Ovary (tissue), 9 donors: ENCODE data around the gene DIP2C. TPM values are rescaled to one million over a fixed set of nuclear protein-coding genes. Genes with fewer than 3 reads are reported as not detected.

ENCODE experiments used
- DNase-seq, 5 donors: peaks; one replicate each; pipeline ENCODE4 v3.0.0-alpha.2; 2019 to 2020
- H3K27ac ChIP-seq, 2 donors: fragments of 200-600 bp; one replicate each; pipeline versions ENCODE4 v1.5.1 to v1.8.0; 2019 to 2022
- H3K27me3 ChIP-seq: fragments of 200-600 bp; one replicate; pipeline ENCODE4 v1.8.0; 2022
- H3K36me3 ChIP-seq: fragments of 200-600 bp; sonication (generic); one replicate; pipeline ENCODE4 v1.5.1; 2019
- H3K4me1 ChIP-seq: one replicate; pipeline ENCODE4 v1.8.1; 2013; ENCODE audit warnings: mild to moderate bottlenecking, moderate library complexity; ENCODE audit not compliant: insufficient read depth
- H3K4me3 ChIP-seq: fragments of 200-600 bp; sonication (generic); one replicate; pipeline ENCODE4 v1.5.1; 2017
- H3K9me3 ChIP-seq, 2 donors: fragments of 200-600 bp in 1 of 2; sonication (generic) in 1 of 2; one replicate each; pipeline versions ENCODE4 v1.5.1 to v1.8.1; 2013 to 2019; ENCODE audit warnings: mild to moderate bottlenecking in 1 of 2, moderate library complexity in 1 of 2
- EP300 ChIP-seq: sonication (generic); formaldehyde crosslinking; IDR thresholded peaks from one replicate; pipeline ENCODE4 v1.6.1; 2017; ENCODE audit warnings: antibody characterized with exemption
- POLR2A ChIP-seq: fragments of 450-650 bp; IDR thresholded peaks from one replicate; pipeline ENCODE4 v1.6.1; 2017; ENCODE audit warnings: antibody characterized with exemption, mild to moderate bottlenecking, moderate library complexity
- WGBS, 3 donors: extraction: QIAGEN DNeasy Blood & Tissue Kit in 1 of 3; methylation state at CpG; one replicate each; pipeline versions ENCODE4 v1.1.5 to v1.1.7; 2013 to 2017; 5-methylcytosine and 5-hydroxymethylcytosine counted together
- intact Hi-C, 4 donors: fragments of 100-400 bp; cut with DNase I; formaldehyde crosslinking; loops; one replicate each; pipeline versions ENCODE4 v1.11.0 to v1.15.1; 2022 to 2023
- polyA plus RNA-seq, 2 donors: library from polyadenylated mRNA; stranded (reverse); fragments of 200-250 nt in 1 of 2; fragments of 350-450 nt in 1 of 2; fragmentation: Illumina TruSeq in 1 of 2; extraction: RNeasy Lipid Tissue Mini Kit (QIAGEN cat#74804) in 1 of 2; gene quantifications; one replicate each; pipeline ENCODE4 v1.2.3, GENCODE V29; 2013 to 2014
- total RNA-seq, 7 donors: library from RNA; depleted of rRNA in 2 of 7; stranded (reverse); fragments of >200 nt in 2 of 7; fragmentation: NEBNext Ultra II Directional in 3 of 7; extraction: Animal tissue kit (Norgen Biotek cat#: 25700) in 3 of 7; gene quantifications; one replicate each; pipeline versions ENCODE4 v1.1.0 to v1.2.4, GENCODE V29; 2016 to 2023
- TF ChIP-seq, protein P1 (sequence below), 3 donors: fragments of 450-650 bp in 2 of 3; fragments of 200-600 bp in 1 of 3; IDR thresholded peaks; one replicate each; pipeline versions ENCODE4 v1.5.1 to v1.8.0; 2016 to 2022; ENCODE audit warnings: antibody characterized with exemption in 3 of 3, mild to moderate bottlenecking in 1 of 3
- donor health status: DM: no; HTN: no; CAD: no; lungs with moderate emphysema.
- donor health status: DM: no; HTN: no; CAD: no.
- donor health status: Bipolar disorder and iron deficiency.
- donor health status: DM: yes; HTN: yes; CAD: no.
- donor health status: DM: no; HTN: no; CAD: no.
- donor health status: DM: yes; HTN: yes; CAD: no.

The DIP2C gene
- total and polyA plus RNA-seq, 9 donors = 10.1 to 29.4 (median 22.2) TPM

- Histone ChIP-seq H3K27me3 (no peaks in the 10 kb centered on the region), H3K9me3 (no peaks in the 10 kb centered on the region), H3K36me3 (no peaks in the 10 kb centered on the region), H3K27ac (no peak overlapping the region), H3K4me1 (peaks cover 6% of the 10 kb centered on the region), H3K4me3 (no peak overlapping the region)
- TF ChIP-seq EP300 = no peak
- no peak for TF ChIP-seq POLR2A
- TF ChIP-seq, protein P1, sequence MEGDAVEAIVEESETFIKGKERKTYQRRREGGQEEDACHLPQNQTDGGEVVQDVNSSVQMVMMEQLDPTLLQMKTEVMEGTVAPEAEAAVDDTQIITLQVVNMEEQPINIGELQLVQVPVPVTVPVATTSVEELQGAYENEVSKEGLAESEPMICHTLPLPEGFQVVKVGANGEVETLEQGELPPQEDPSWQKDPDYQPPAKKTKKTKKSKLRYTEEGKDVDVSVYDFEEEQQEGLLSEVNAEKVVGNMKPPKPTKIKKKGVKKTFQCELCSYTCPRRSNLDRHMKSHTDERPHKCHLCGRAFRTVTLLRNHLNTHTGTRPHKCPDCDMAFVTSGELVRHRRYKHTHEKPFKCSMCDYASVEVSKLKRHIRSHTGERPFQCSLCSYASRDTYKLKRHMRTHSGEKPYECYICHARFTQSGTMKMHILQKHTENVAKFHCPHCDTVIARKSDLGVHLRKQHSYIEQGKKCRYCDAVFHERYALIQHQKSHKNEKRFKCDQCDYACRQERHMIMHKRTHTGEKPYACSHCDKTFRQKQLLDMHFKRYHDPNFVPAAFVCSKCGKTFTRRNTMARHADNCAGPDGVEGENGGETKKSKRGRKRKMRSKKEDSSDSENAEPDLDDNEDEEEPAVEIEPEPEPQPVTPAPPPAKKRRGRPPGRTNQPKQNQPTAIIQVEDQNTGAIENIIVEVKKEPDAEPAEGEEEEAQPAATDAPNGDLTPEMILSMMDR (IDR thresholded peaks at IDR 0.05) = no peak
- DNase-seq = no peak
- 88 to 91% (median 91%) methylated on average over 26 of the region's 26 CpGs for WGBS, 3 donors
- intact Hi-C loops = no loop called here
These were observed 18.5 kb downstream of the DIP2C start for GRCh38 chr10:670990-671389.

DNA sequence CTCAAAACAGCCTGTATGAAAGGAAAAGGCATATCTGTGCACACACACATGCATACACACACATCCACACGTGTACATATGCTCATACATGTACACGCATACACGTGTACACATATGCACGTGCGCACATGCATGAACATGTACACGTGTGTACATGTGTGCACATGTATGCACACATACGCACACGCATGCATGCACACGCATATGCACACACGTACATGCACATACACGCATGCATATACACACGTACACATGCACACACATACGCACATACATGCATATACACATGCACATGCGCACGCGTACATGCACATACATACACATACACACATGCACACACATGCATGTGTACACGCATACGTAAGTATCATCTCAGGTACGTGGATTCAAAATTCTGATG is 19.4 kb downstream of the DIP2C start:
- Histone ChIP-seq H3K27ac (no peak overlapping the region), H3K9me3 (no peaks in the 10 kb centered on the region), H3K4me3 (no peak overlapping the region), H3K4me1 (peaks cover 6% of the 10 kb centered on the region), H3K36me3 (no peaks in the 10 kb centered on the region), H3K27me3 (no peaks in the 10 kb centered on the region)
- WGBS, 3 donors = 85 to 89% (median 86%) methylated on average over 19 of the region's 19 CpGs
- DNase-seq = no peak
- intact Hi-C loops = no loop called here
- TF ChIP-seq, protein P1 (IDR thresholded peaks at IDR 0.05) = no peak
- no peak for TF ChIP-seq EP300
- TF ChIP-seq POLR2A = no peak

DNA sequence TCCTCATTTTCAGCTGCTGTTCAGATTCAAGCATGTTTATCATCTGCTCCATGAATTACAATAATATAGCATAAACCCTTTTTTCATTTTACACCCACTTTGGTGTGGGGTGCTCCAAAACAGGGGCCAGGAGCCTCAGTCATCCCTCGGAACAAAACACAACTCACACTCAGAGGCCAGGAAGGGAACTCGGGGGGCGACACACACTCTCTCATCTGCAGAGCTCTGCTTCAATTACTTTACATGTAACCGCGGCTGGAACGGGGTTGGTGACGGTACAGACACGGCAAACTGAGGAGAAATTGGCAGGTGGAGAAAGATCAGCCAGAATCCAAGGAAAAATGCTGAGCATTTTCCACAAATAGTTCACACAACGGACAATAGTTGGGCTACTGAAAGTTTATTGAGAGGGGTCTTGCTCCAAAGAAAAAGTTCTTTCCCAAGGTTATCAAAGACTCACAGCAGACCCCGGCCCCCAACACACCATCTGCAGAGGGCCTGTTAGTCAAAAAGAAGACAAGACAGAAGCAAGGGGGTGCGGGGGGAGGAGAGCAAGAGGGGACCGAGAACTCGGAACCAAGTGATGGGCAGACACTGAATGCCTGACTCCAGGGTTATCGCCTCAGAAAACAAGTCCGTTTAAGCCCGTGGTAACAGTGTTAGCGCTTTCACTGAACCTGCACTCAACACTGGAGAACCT is 20.5 kb downstream of the DIP2C start:
- H3K4me1 ChIP-seq = peaks cover 6% of the 10 kb centered on the region
- WGBS, 3 donors = 83 to 85% (median 84%) methylated on average over 17 of the region's 17 CpGs
- TF ChIP-seq EP300 (no peak), POLR2A (no peak)
- TF ChIP-seq, protein P1 (IDR thresholded peaks at IDR 0.05) = no peak
- no peak overlapping the region for H3K27ac ChIP-seq
- no peaks in the 10 kb centered on the region for H3K27me3 ChIP-seq
- DNase-seq = no peak
- intact Hi-C loops = no loop called here
- no peaks in the 10 kb centered on the region for H3K9me3 ChIP-seq
- H3K36me3 ChIP-seq = no peaks in the 10 kb centered on the region
- H3K4me3 ChIP-seq = no peak overlapping the region

GRCh38 chr10:667602-668143 is 21.8 kb downstream of the DIP2C start:
- 96 to 99% (median 98%) methylated on average over 7 of the region's 7 CpGs for WGBS, 3 donors
- no peaks in the 10 kb centered on the region for H3K9me3 ChIP-seq
- H3K4me3 ChIP-seq = no peak overlapping the region
- intact Hi-C loops = no loop called here
- H3K27me3 ChIP-seq = no peaks in the 10 kb centered on the region
- TF ChIP-seq POLR2A = no peak
- no peak for TF ChIP-seq EP300
- TF ChIP-seq, protein P1 (IDR thresholded peaks at IDR 0.05) = no peak
- peaks cover 7% of the 10 kb centered on the region for H3K4me1 ChIP-seq
- no peaks in the 10 kb centered on the region for H3K36me3 ChIP-seq
- no peak for DNase-seq
- H3K27ac ChIP-seq = no peak overlapping the region
